ENCODE measurements around the gene OR7A17.

- TF ChIP-seq CTCF (IDR thresholded peaks at IDR 0.05) (no peak), POLR2A (IDR thresholded peaks at IDR 0.05) (no peak)
These were observed 47.6 kb upstream of the OR7A17 start for GRCh38 chr19:14933506-14933905.
